Activated CD8-positive, alpha-beta T cell treated with anti-CD3 and anti-CD28 coated beads, Interleukin-2, amount 10 ng/mL, durations not matched to agents 7 days and 5 days (primary cell): ENCODE results near the gene ANP32B. TPM values are rescaled to one million over a fixed set of nuclear protein-coding genes. Genes with fewer than 3 reads are reported as not detected.

Experiments
- total RNA-seq, 2 experiments: library from RNA; stranded (reverse); gene quantifications; one replicate each; pipeline ENCODE4 v1.2.3, GENCODE V29; 2021

The ANP32B gene
- total RNA-seq, 2 experiments from 2014 or later: 347 to 354 TPM

Other genes with a start within 250 kb of the ANP32B start
- under 1 TPM in 1 of 2 experiments, not detected in 1; 0.08 TPM for gene FOXE1, start 130.1 kb upstream of the ANP32B start, total RNA-seq
- gene TRMO, start 60.8 kb upstream of the ANP32B start, total RNA-seq: 10 to 100 TPM; 18.7 to 19.2 TPM
- 1 to 10 TPM; 1.2 to 1.6 TPM for gene HEMGN, start 45.2 kb upstream of the ANP32B start, total RNA-seq
- gene NANS, start 73.4 kb downstream of the ANP32B start, total RNA-seq: 10 to 100 TPM; 45.5 to 46.6 TPM
- gene TRIM14, start 135.9 kb downstream of the ANP32B start, total RNA-seq: 10 to 100 TPM; 85.2 to 90.5 TPM
- 1 to 10 TPM; 9.2 TPM for gene CORO2A, start 209.3 kb downstream of the ANP32B start, total RNA-seq